A549 treated with DMSO at 1 μM for 4 hours (cell line): ENCODE measurements around the gene IPO8. TPM values are rescaled to one million over a fixed set of nuclear protein-coding genes. Genes with fewer than 3 reads are reported as not detected.

Experiments
- total RNA-seq: library from RNA; stranded (reverse); fragments of 200-300 nt; extraction: Qiagen RNA extraction; gene quantifications from 5 replicates; pipeline ENCODE4 v1.2.3, GENCODE V29; 2022; ENCODE audit warnings: low read depth

Gene IPO8
- total RNA-seq = 16.1 to 24.1 TPM (median 21.0 TPM) in 5 replicates

GRCh38 chr12:30695199-30696102, at the start of gene IPO8:
Gene IPO8, minus strand, starts transcription at chr12:30695869. Its CDS starts 222 bp downstream, at chr12:30695647.

Other genes starting within 250 kb of the IPO8 start
- gene CAPRIN2, start 59.1 kb upstream of the IPO8 start, total RNA-seq = 21.8 to 26.2 TPM (median 25.5 TPM) in 5 replicates
- gene TSPAN11, start 230.9 kb upstream of the IPO8 start, total RNA-seq = 0.03 to 0.09 TPM (median 0.09 TPM) in 4 of 5 replicates, not detected in the other